Activated gamma-delta T cell treated with anti-CD3 and anti-CD28 coated beads, Interleukin-2, amount 50 U/mL, for 16 hours (primary cell): ENCODE measurements around the gene CD244.
"Not testable (repeated sequence)": the region's sequence is repeated elsewhere in the genome, so short reads cannot be mapped to it uniquely, and the experiment has no call there.

ENCODE experiments used
- DNase-seq: peaks from one replicate; pipeline ENCODE4 v3.0.0-alpha.2; 2020; ENCODE audit warnings: low read depth

The CD244 gene

DNA sequence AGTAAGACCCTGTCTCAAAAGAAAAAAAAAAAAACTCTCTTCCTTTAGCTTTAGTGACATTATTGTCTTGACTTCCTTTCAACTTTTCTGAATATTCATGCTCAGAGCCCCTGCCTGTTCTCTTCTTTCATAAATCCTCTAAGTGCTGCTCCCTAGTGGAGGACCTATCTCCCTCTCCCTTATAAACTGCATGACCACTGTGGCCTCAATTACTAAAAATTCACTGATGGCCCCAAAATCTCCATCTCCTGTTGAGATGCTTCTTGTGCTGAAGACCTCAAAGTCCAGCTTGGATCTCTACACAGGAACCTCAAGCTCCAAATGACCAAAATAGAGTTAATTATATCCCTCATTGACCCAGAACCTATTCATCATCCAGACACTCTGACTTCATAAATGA, 14.5 kb upstream of the CD244 start:
- no peak for DNase-seq

GRCh38 chr1:160876311-160876710, 13.6 kb upstream of the CD244 start:
- no peak for DNase-seq

- DNase-seq: not testable (repeated sequence)
Measured at GRCh38 chr1:160875591-160875990, 12.9 kb upstream of the CD244 start.

GRCh38 chr1:160874935-160875334, 12.2 kb upstream of the CD244 start:
- DNase-seq: no peak

GRCh38 chr1:160868141-160868540, 5.5 kb upstream of the CD244 start:
- no peak for DNase-seq

- not testable (repeated sequence) for DNase-seq
Measured at GRCh38 chr1:160867651-160868050, 5.0 kb upstream of the CD244 start.

GRCh38 chr1:160866695-160867260, 4.1 kb upstream of the CD244 start:
- no peak for DNase-seq

DNA sequence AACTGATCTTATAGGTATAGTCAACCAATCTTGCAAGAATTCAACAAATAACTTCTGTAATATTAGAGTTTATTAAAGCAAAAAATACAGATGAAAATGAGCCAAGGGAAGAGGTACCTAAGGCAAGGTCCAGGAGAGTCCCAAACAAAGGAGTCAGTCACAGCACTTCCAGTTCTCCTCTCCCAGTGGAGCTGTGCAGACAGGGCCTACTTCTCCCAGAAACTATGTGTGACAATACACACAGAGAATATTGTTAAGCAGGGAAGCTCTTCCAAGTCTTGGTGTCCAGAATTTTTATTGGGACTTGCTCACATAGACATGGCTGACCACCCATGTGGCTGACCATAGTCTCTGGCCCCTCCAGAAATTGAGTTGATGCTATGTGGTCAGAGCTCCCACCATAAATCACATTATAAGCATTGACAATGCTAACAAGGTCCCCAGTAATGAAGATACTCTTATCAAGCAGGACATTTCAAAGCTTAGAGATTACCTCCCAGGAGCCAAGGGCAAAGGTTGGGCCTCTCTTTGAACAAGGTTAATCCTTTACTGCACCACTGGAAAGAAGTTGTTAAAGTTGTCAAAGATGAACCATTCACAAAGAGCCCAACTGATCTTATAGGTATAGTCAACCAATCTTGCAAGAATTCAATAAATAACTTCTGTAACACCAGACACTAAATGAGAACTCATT, 3.5 kb upstream of the CD244 start:
- no peak for DNase-seq

DNA sequence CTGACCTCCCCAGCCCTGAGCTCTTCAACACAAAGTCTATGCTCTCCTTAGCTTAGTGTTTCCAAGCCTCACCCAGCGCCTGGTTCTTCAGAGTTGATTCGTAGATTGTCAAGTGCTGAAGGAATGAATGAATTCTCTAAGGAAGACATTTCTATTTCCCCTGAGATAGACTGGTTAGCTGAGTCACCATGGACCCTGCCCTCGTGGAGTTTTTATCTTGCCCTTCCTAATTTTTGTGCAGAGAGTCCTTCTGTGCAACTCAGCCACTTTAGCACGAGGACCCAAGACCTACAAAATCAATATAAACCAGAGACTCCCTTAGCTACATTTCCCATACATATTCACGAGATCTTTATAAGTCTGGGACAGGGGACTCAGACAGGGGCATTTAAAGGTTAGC, 2.6 kb upstream of the CD244 start:
- no peak for DNase-seq

DNA sequence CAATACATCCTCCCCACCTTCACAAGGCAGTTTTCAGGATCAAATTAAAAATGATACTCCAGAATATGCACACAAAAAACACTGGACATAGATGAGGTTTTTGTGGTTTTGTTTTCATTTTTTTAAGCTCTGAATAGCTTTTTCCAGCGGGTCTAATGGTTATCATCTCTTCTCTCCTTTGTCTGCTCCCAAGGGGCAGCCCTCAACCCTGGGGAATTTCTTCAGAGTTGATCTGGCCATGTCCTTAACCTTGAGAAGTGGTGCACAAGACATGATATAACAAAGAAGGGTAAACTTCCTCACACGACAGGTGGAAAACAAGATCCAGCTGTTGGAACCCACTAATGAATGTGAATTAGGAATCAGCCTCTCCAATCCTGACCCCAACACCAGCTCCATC, 1.5 kb upstream of the CD244 start:
- no peak for DNase-seq

DNA sequence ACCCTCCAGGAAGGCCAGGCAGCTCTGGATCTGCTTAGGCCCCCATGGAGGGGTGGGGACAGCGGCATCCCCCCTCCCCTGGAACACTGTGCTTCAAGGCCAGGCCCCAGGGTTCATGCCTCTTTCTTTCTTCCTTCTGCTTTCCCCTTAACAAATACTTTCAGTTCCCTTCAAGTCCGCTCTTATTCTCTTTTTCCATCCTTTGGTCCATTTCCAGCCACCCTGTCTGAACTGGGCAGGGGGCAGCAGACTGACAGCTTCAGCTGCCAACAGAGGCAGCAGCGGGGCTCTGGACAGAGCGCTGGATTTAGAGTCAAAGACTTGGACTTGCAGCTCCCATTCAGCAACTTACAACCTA, 1.1 kb upstream of the CD244 start:
- DNase-seq: no peak

- DNase-seq: no peak
Measured at GRCh38 chr1:160863061-160863773, 530 bp upstream of the CD244 start.

DNA sequence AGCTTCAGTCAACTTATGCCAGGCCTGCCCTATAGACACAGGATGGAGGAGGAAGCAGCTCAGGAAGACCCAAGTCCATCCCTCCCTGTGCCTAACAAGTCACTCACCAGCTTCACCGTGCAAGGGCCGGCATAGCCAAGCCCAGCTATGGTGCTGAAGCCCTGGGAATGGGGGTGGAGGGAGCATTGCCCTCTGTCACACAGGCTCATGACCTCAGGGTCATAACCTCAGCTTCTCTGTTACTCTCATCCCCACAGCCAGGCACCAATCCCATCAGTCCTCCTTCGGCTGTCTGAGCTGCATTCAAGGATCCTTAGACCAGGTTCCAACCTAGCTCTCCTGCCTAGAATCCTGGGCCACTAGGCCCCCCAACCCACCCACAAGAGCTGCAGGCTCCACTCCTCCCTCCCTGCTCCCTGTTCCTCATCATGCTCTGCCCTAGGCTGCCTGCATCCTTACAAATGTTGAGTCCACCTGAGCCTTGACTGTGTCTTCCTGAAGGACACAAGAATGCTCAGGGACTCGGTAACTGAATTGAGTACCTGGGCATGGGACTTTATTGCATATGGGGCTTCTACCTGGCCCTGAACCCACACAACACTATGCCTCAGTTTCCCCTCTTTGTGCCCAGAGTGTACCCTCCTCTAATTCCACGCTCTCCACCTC, 1.7 kb downstream of the CD244 start:
- DNase-seq: no peak

GRCh38 chr1:160859166-160859565, 3.5 kb downstream of the CD244 start:
- DNase-seq: no peak

DNA sequence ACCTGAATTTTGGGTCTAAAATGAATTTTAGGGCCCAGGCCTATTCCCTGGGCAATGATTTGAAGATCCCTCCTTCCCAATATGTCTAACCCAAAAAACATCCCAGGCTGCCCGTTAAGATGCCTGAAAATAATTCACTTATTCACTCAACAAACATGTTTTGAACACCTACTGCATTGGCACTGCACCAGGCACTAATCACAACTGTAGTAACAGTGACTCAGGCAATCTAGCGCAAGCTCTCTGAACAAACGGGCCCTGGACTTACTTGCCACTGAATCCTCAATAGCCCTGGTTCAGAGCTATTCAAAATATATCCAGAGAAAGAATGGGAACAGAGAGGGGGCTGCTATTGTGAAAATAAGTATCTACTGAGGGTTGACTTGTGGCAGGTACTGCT, 4.2 kb downstream of the CD244 start:
- no peak for DNase-seq

GRCh38 chr1:160858097-160858496, 4.6 kb downstream of the CD244 start:
- DNase-seq: no peak

DNA sequence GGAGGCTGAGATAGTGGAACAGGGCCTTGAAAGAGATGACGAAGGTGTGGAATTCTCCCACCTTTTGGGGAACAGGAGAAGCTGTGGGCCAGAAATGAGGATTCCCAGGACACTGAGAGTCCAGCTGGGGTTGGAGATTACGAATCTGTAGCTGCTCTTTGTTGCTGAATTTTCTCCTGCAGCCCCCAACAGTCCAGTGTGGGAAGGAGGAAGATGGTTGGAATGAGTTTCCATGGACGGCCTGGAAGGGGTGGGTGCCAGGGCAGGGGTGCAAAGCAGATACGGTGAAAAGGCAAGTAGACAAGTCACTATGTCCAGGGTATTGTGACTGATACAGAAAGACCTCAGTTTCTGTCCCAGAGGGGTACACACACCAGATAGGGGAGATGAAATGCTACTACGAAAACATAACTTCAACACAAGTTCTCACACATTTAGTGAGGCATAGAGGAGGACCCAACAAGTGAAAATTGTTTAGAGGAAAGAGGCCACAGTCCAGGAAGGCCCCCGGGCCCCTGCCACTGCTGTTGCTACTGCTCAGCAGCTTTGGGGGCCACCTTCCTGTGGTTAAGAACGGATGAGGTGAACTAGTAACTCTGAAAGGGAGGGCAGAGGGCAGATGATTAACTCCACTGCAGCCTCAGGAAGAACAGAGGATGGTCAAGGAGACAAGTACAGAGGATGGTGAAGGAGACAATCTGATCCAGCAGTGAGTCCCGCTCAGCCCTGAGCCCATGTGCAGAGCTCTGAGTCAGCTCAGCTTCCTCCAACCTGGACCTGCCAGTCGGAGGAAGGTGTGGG, 7.3 kb downstream of the CD244 start:
- no peak for DNase-seq

DNA sequence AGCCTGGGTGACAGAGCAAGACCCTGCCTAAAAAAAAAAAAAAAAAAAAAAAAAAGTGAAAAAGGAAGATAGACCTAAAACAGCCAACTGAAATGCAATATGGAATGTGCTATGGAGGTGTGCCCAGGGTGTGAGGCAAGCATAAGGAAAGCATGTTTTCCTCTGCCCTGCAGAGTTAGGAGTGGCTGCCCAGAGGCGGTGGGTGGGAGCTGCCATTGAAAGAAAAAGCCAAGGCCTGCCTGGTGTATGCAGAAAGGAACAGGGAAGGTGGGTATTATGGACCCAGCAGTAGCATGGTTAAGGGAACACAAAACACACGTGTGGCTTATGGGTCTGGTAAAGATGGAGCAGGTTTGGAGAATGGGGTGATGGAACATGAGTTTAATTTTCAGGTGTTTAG, 8.9 kb downstream of the CD244 start:
- DNase-seq: no peak

GRCh38 chr1:160853014-160853413, 9.7 kb downstream of the CD244 start:
- no peak for DNase-seq

DNA sequence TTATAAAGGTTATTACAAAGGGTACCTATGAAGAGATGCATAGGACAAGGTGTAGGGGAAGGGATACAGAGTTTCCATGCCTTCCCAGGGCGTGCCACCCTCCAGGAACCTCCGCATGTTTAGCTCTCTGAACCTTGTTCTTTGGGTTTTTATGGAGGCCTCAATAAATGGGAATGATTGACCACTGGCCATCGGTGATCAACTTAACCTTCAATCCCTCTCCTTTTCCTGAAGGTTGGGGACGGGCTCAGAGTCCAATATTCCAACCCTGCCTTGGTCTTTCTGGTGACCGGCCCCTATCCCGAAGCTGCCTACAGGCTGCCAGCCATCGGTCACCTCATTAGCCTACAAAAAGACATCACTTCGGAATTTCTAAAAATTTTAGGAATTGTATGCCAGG, 11.7 kb downstream of the CD244 start:
- DNase-seq: no peak

- no peak for DNase-seq
Measured at GRCh38 chr1:160850541-160850940, 12.1 kb downstream of the CD244 start.

GRCh38 chr1:160846281-160846680, 16.4 kb downstream of the CD244 start:
- DNase-seq: no peak
